ENCODE data around the gene ATP2A1.
"Not testable (repeated sequence)": the region's sequence is repeated elsewhere in the genome, so short reads cannot be mapped to it uniquely, and the experiment has no call there.

Gene ATP2A1

GRCh38 chr16:28866454-28866804 is 11.9 kb upstream of the ATP2A1 start:
- DNase-seq (ENCODE audit: low read depth), result no peak
- no peak overlapping the region for H3K4me3 ChIP-seq (ENCODE audit: low read depth, low read length)
- TF ChIP-seq, protein P1, sequence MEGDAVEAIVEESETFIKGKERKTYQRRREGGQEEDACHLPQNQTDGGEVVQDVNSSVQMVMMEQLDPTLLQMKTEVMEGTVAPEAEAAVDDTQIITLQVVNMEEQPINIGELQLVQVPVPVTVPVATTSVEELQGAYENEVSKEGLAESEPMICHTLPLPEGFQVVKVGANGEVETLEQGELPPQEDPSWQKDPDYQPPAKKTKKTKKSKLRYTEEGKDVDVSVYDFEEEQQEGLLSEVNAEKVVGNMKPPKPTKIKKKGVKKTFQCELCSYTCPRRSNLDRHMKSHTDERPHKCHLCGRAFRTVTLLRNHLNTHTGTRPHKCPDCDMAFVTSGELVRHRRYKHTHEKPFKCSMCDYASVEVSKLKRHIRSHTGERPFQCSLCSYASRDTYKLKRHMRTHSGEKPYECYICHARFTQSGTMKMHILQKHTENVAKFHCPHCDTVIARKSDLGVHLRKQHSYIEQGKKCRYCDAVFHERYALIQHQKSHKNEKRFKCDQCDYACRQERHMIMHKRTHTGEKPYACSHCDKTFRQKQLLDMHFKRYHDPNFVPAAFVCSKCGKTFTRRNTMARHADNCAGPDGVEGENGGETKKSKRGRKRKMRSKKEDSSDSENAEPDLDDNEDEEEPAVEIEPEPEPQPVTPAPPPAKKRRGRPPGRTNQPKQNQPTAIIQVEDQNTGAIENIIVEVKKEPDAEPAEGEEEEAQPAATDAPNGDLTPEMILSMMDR (IDR thresholded peaks at IDR 0.05; ENCODE audit: low read depth, low read length, missing control alignments), result no peak
- in situ Hi-C loops (cut with HindIII; ENCODE audit: low sequenced_read_pairs), result no loop called here

GRCh38 chr16:28867241-28867640 is 11.0 kb upstream of the ATP2A1 start:
- no peak for DNase-seq (ENCODE audit: low read depth)
- in situ Hi-C loops (cut with HindIII; ENCODE audit: low sequenced_read_pairs), result no loop called here
- TF ChIP-seq, protein P1 (IDR thresholded peaks at IDR 0.05; ENCODE audit: low read depth, low read length, missing control alignments), result no peak
- H3K4me3 ChIP-seq (ENCODE audit: low read depth, low read length), result no peak overlapping the region

- DNase-seq (ENCODE audit: low read depth); H3K4me3 ChIP-seq (ENCODE audit: low read depth, low read length); in situ Hi-C loops (cut with HindIII; ENCODE audit: low sequenced_read_pairs): not testable (repeated sequence)
Measured at GRCh38 chr16:28867646-28868045, 10.6 kb upstream of the ATP2A1 start.

GRCh38 chr16:28869201-28869600 is 9.1 kb upstream of the ATP2A1 start:
- TF ChIP-seq, protein P1 (IDR thresholded peaks at IDR 0.05; ENCODE audit: low read depth, low read length, missing control alignments), result no peak
- in situ Hi-C loops (cut with HindIII; ENCODE audit: low sequenced_read_pairs), result no loop called here
- no peak overlapping the region for H3K4me3 ChIP-seq (ENCODE audit: low read depth, low read length)
- no peak for DNase-seq (ENCODE audit: low read depth)

- no peak overlapping the region for H3K4me3 ChIP-seq (ENCODE audit: low read depth, low read length)
- in situ Hi-C loops (cut with HindIII; ENCODE audit: low sequenced_read_pairs), result loop anchor here (5.0 kb wide), 1 partner anchor 89 kb away; no protein-coding TSS in a partner anchor
- TF ChIP-seq, protein P1 (IDR thresholded peaks at IDR 0.05; ENCODE audit: low read depth, low read length, missing control alignments), result no peak
- DNase-seq (ENCODE audit: low read depth), result no peak
Measured at GRCh38 chr16:28872952-28873351, 5.3 kb upstream of the ATP2A1 start.

- in situ Hi-C loops (cut with HindIII; ENCODE audit: low sequenced_read_pairs), result loop anchor here (5.0 kb wide), 1 partner anchor 89 kb away; no protein-coding TSS in a partner anchor
- no peak overlapping the region for H3K4me3 ChIP-seq (ENCODE audit: low read depth, low read length)
- no peak for DNase-seq (ENCODE audit: low read depth)
- TF ChIP-seq, protein P1 (IDR thresholded peaks at IDR 0.05; ENCODE audit: low read depth, low read length, missing control alignments), result peak; percentile 59
Measured at GRCh38 chr16:28873543-28874201, 4.6 kb upstream of the ATP2A1 start.

DNA sequence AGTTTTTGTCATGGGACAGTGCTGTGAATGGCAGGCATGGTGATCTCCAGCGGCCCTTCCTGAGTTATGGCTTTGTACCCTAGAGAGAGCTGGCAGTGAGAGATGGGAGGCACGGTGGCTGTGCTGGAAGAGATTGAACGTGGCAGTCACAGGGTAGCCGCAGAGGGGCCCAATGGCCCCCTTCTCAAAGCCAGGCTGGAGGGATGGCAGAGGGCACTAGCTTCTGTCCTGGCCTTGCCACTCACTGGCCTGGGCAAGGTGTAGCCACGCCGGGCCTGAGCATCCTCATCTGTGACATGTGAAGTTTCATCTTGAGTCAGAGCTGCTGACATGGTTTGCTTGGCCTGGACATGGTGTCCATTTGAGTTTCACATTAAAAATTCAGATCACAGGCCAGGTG is 3.9 kb upstream of the ATP2A1 start:
- TF ChIP-seq, protein P1 (IDR thresholded peaks at IDR 0.05; ENCODE audit: low read depth, low read length, missing control alignments), result no peak
- in situ Hi-C loops (cut with HindIII; ENCODE audit: low sequenced_read_pairs), result loop anchor here (5.0 kb wide), 1 partner anchor 88 kb away; no protein-coding TSS in a partner anchor

More for the DNA sequence above, 3.9 kb upstream of the ATP2A1 start:
- no peak for DNase-seq (ENCODE audit: low read depth)
- H3K4me3 ChIP-seq (ENCODE audit: low read depth, low read length), result no peak overlapping the region

Measured in astrocyte of the cerebellum (primary cell).